Panc1 (cell line): Measurements from ENCODE around the gene TMEM200B.

Experiments used
- CTCF ChIP-seq: fragments of 450-650 bp; IDR thresholded peaks from 2 replicates; pipeline ENCODE4 v1.5.1; 2017; ENCODE audit warnings: mild to moderate bottlenecking
- POLR2AphosphoS5 ChIP-seq: IDR thresholded peaks from 2 replicates; pipeline ENCODE4 v1.6.1; 2012; ENCODE audit warnings: mild to moderate bottlenecking, low read depth, low read length, moderate library complexity

- no peak for TF ChIP-seq POLR2AphosphoS5
- TF ChIP-seq CTCF: no peak
Observed at GRCh38 chr1:29144178-29144577, 20.5 kb upstream of the TMEM200B start.
